GM19351 (cell line): ENCODE data around the gene CYP26A1.

Experiments
- ATAC-seq: cut with Tn5 transposase; IDR thresholded peaks from one replicate; pipeline ENCODE4 v1.9.1; 2021; ENCODE audit warnings: mild to moderate bottlenecking, moderate library complexity; ENCODE audit not compliant: unreplicated experiment

CYP26A1 gene

GRCh38 chr10:93113042-93113441 lies 39.3 kb downstream of the CYP26A1 start:
- ATAC-seq = no peak

- peak; percentile 55 for ATAC-seq
Measured at GRCh38 chr10:93115661-93116383, 42.1 kb downstream of the CYP26A1 start.

GRCh38 chr10:93121311-93121710 lies 47.6 kb downstream of the CYP26A1 start:
- no peak for ATAC-seq

- no peak for ATAC-seq
Measured at GRCh38 chr10:93123766-93124165, 50.1 kb downstream of the CYP26A1 start.

- ATAC-seq = peak; percentile 79
Measured at GRCh38 chr10:93124580-93125318, 51.1 kb downstream of the CYP26A1 start.

- ATAC-seq = no peak
Measured at GRCh38 chr10:93125966-93126365, 52.3 kb downstream of the CYP26A1 start.

GRCh38 chr10:93126483-93127052 lies 52.9 kb downstream of the CYP26A1 start:
- ATAC-seq = no peak
